ENCODE data around the gene FAM200C.

FAM200C gene

DNA sequence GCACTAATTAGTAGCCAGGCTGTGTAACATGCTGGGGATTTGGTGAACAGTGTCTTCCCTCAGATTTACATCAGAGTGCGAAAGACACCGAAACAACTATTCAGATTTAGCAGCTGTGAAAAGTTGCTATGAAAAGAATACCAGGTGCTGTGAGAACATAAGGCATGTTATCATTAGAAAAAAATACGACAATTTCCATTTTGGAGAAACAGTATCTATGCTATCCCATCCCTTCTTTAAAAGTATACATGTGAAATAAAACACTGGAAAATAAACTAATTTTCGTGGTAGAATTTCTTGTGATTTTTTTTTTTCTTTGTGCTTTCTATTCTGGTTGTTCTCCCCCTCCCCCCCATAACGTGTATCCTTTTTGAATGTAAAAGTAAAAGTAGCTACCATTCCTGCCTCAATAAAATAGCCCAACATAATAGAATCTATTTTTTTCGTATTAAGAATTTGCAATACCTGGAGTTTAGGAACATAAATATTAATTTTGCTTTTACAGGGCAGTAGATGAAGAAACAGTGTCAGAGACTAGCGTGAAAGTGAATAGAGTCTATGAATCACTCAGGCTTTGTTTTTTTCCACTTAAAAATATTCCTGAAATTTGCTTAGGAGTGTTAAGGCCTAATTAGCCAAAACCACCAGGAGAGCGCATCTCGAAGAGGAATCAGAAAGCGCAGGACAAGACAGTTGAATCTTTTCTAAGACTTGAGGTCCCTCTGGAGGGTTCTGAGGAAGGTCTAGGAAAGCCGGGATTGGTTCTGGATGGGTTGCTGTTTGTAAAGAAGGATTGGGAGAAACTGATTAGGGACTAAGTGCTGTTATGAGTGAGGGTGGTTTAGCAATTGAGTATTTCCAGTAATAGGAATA, 19.8 kb upstream of the FAM200C start:
- DNase-seq (ENCODE audit: low read depth): no peak

DNA sequence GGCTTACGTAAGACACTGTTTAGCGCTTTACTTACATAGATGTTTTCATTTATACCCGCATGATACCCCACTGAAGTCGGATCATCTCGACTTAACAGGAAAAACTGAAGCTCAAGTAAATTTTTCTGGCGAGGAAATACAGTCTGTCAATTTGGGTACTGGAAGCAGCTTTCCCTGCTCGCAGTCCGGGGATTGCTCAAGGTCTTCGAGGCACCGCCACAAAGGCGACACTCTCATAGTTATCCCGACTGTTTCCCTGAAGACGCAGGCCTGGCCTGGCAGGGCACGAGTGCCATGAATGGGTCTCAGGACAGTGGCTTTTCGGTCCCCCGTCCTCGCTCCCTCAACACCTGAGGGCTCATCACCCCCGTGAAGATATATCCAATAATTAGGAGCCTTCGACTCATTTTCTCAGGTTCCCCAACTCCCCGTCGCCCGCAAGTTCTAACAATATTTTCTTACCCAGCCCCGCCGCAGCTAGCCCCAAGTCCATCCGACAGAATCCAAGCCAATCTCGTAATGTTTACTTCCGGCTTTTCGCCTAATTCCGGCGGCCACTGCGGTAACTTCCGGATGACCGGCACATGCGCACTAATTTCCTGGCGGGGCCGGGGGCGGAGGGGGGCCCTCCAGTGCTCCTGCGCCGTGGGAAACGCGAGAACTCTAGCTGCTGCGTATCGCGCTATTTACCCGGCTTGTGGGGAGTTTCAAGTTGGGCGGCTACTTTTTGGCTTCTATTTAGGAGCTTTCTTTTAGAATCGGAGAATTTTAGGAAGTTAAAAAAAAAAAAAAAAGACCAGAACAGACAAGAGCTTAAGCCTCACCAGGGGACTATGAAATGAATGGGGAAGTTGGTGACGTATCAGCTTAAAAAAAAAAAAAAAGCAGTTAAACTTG, 19.0 kb upstream of the FAM200C start, which contains the start of gene SLU7:
SLU7 (minus strand) TSS at position 521 of the 897 bp plus-strand sequence. CDS start 3,787 bp downstream, outside the sequence.
- peak; percentile 77 for DNase-seq (ENCODE audit: low read depth)

DNA sequence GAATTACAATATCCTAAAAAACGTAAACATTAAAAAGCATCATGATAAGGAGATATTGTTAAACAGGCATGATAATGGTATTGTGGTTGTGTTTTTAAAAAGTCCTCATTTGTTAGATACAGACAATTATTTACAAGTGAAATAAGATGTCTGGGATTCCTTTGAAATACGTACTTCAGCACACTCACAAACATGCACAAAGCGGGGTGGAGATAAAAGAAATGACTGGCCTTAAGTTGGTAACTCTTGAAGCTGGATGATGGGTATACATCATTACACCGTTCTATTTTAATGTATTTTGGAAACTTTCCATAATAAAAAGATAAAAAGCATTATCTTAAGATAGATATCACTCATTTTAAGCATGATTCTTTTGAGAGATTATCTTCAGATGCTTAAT, 1.0 kb downstream of the FAM200C start:
- no peak for DNase-seq (ENCODE audit: low read depth)

DNA sequence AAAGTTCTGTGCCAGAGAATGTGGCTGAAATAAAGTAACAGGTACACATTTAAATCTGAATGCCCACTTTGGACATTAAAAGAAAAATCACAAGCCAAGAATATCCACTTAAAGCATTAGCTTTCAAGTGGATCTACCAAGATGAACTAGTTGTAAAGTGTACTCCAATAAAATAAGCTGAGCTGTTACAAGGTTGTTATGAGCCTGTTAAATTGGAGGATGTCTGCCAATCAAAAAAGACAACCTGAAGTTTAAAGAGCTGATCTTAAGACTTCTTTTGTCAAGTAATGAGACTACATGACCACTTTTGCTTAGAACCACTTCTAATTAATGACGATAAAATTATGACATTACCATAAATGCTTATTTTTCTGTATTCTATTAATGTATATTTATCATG, 2.4 kb downstream of the FAM200C start:
- DNase-seq (ENCODE audit: low read depth): no peak

DNA sequence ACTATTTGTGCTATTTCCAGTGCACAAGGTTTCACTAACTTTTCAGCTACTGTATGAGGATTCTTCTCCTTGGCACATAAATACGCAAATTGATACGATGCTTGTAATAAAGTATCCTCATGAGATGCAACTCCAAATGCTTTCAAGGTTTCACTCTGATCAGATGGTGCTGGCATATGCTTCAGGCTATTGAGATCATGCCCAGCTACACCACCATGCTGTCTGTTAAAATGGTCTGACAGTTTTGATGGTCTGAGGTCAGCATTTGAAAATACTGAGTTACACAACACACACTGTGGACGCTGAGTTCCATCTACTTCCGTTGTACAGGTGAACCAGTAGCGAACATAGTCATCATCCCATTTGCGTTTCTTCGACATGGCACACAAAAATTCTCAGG, 4.7 kb downstream of the FAM200C start:
- DNase-seq (ENCODE audit: low read depth): no peak

DNA sequence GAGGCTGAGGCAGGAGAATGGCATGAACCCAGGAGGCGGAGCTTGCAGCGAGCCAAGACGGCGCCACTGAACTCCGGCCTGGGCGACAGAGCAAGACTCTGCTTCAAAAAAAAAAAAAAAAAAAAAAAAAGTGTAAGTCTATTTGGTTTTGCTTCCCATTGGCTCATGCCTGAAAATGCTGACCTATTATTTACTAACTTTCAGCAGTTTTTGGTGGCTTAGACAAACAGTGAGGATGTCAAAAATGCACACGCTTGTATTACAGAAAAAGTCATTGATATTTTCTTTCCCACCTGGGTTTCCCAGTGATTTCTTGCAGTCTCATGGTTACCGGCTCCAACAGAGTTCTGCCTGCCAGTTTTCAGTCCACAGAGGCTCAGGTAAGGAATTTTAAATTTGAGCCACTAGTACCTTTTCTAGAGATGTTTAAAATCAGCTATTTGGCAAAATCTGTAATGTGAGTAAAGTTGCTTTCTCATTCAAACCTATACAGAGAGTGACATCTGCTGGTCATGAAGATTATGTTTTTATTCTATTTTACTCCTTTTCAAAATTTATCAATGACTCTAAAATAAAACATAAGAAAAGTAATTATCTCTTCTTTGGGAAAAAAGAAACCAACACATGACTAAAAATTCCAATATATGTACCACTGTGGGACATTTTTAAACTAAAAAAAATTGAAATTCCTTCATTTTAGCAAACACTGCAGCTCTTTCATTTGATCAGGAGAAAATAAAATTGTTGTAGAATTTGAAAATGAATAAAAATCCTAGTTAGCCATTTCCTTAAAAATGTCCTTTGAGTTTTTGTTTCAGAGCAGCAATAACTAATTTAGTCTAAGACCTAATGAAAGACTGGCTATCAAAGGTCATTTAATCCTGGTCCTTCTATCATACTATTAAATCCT, 8.8 kb downstream of the FAM200C start:
- DNase-seq (ENCODE audit: low read depth): no peak

DNA sequence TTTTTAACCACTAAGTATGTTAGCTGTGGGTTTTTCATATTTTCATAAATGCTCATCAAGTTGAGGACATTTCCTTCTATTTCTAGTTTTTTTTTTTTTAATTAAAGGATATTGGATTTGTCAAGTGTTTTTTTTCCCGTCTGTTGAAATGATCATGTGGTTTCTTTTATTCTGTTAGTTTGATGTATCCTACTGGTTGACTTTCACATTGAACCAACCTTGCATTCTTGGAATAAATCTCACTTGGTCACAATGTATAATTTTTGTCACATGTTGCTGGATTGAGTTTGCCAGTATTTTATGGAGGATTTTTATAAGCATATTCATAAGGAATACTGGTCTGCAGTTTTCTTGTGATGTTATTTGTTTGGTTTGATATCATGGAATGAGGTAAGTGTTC, 12.4 kb downstream of the FAM200C start:
- no peak for DNase-seq (ENCODE audit: low read depth)

DNA sequence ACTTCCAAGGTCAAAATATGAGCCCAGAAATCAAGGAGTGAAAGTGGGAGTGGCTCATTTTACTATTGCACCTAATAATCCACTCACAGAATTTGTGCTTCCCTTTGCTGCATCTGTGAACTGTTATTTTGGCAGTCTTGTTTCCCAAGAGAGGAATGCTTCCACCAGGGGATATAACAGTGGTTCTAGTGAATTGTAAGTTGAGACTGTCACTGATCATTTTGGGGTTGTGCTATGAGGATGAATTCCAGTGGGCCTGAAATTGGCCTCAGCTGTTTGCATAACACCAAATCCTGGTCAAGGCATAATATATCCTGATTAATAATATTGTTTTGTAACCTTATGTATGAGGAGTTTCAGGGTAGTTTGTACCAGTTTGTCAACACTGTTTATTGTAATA, 14.4 kb downstream of the FAM200C start:
- no peak for DNase-seq (ENCODE audit: low read depth)

DNA sequence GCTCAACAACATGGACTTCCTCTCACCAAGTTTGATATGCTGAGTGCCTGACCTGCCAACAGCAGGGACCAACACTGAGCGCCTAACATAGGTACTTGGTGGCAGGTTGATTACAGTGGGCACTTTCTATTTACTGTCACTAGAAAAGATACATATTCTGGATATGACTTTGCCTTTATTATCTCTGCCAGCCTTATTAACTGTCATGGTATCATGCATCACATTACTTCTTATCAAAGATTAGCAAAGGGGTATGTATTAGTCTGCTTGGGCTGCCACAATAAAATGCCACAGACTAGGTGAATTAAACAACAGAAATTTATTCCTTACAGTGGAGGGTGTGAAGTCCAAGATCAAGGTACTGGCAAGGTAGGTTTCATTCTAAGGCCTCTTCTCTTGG, 15.2 kb downstream of the FAM200C start:
- DNase-seq (ENCODE audit: low read depth): no peak

DNA sequence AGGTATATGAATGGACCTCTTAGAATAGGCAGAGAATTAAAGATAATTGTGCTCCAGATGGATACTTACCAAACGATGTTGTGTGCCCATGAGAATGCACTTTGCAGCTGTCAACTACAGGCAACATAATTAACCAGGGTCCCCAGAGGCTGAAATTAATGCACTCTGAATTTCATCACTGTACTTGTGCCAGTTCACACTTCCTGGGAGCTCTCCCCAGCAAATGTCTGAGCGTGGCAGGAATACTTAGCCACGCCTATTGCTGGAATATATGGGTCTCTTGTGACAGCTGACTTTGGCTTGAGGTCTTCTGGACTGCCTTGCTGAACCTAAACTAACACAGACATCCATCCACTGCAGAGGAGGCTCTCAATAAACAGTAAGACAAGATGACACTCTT, 17.5 kb downstream of the FAM200C start:
- no peak for DNase-seq (ENCODE audit: low read depth)

DNA sequence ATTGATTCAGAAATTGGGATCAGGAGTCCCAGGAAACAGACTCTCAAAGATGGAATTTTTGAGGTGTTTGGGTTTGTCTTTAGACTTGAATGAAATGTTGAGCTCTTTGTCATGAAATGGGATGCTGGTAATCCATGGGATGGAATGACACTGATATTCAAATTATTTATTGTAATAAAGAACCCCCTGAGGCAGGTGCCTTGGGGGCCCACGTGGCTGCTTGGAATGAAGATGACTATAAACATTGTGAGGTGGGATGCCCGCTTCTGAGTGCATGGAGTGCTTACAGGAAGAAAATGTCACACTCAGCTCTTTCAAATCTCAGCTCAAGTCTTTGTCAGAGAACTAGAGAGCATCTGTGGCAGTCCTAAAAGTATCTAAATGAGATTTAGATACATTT, 19.8 kb downstream of the FAM200C start:
- no peak for DNase-seq (ENCODE audit: low read depth)

DNA sequence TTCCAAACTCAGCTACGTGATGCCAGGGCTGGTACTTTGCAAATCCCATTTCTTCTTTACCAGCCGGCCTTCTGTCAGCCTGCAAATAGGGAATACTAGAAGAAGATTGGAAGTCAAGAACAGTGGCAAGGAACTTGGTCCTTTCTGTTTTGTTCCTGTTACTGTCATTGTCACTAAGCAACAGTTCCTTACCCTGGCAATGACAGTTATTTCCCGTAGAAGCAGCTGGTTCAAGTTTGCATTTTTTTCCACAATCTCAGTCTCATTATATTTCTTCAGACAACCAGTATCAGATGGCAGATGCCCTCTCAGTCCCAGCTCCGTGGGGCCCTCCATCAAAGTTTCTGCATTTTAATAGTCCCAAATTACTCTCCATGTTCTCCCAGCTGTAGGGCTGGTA, 20.3 kb downstream of the FAM200C start:
- DNase-seq (ENCODE audit: low read depth): no peak

DNA sequence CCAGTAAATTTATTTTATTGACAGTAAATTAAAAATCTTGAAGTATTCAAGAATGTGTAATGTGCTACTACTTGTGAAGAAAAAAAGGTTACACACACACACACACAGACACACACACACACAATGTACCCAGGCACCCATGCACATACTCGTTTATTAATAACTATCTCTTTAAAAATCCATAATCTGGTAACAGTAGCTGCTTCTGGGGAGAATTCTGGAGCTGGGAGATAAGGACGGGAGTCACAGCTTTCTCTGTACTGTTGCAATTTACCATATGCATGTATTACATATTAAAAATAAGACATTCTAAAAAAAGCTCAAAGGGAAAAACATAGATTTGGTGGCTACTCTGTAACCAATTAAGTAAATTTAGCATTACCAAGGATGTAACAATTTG, 21.5 kb downstream of the FAM200C start:
- no peak for DNase-seq (ENCODE audit: low read depth)

DNA sequence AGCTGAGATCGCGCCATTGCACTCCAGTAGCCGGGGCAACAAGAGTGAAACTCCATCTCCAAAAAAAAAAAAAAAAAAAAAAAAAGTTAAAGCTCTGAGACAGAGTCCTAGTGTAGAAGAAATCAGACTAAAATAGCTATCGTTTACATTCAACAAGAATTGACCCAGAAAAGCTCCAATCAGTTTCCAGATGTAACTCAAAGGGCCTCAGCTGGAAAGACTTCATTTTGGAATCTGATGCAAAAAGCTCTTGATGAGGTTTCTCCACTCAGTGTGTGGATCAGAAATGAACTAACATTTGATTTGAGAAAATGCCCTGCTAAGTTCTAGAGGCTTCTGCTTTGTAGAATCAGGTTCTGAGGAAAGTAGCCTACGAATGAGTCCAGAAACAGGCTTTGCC, 22.2 kb downstream of the FAM200C start:
- no peak for DNase-seq (ENCODE audit: low read depth)

DNA sequence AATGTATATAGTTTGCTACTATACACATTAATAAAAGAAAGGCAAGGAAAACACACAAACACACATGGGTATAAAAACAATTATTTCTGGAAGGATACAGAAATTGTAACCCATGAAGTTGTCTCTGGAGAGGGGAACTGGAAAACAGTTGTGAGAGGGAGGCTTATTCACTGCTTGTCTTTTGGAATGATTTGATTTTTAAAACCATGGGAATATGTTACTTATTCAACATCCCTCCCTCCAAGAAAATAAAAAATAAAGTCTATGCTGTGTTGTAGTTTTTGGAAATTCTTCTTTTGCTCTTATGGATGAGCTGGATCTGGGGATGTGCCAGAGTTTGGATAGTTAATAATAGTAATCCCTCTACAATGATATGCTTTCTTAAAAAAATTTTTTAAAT, 23.4 kb downstream of the FAM200C start:
- no peak for DNase-seq (ENCODE audit: low read depth)

DNA sequence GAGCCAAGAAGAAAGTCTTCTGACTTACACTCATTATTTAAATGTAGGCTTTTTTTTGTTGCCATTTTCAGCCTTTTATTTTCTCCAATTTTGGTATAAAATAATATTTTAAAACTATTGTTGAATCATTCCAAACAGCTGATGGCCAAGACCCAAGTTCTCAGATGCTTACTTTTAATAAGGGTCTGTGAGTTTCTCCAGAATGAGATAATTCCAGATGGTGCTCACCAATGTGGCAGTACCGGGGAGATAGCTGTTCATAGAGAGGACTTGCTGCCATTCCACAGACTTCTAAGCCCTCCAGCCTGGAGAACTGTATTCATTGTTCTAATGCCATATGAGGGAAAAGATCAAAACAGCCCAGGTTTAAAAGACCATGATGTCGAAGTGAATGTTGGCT, 24.2 kb downstream of the FAM200C start:
- DNase-seq (ENCODE audit: low read depth): no peak

DNA sequence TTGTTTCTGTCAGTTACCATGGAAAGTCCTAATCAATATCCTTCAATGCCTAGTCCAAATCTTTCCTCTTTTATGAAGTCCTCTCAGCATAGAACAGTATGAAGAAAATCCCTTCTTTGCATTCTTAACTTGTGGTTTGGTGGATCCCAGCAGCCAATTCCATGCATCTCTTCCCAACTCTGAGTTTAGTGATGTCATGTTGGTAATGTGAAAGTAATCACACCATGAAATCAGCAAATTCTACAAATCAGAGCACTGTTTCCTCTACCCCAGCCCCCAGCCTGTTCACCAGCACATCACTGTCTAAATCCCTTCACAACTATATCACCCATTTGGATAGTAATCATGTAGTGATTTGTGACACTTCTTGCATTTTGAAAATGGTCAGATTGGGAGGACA, 24.7 kb downstream of the FAM200C start:
- no peak for DNase-seq (ENCODE audit: low read depth)

DNA sequence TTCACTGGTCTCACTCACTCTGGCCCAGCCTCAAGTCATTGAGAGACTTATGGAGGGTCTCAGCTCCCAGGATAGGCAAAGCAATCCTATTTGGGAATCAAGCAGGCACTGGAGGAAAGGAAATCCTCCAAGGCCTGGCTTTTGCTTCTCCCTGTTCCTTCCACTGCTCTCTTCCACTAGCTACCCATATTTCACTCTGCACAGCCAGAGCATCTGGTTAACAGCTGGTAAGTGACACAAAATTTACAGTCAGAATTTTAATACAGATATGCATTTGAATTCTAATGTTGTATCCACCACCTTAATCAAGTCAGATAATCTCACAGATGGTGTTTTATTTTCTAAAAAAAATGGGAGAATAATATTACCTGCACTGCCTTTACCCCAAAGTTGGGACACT, 28.6 kb downstream of the FAM200C start:
- no peak for DNase-seq (ENCODE audit: low read depth)

DNA sequence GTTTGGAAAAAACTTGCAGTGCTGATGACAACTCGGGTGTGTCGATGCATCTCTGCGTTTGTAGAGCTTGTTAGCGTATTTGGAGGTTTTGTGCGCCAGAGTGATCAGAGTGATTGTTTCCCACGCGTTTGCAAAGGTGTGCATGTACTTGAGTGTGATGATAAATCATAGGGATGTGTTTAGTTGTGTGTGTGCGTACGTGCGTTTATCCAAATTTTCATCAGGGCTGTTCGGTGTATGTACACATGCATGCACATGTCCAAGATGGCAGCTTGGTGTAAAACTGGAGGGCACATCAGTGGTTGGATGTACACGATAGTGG, 29.2 kb downstream of the FAM200C start:
- no peak for DNase-seq (ENCODE audit: low read depth)

DNA sequence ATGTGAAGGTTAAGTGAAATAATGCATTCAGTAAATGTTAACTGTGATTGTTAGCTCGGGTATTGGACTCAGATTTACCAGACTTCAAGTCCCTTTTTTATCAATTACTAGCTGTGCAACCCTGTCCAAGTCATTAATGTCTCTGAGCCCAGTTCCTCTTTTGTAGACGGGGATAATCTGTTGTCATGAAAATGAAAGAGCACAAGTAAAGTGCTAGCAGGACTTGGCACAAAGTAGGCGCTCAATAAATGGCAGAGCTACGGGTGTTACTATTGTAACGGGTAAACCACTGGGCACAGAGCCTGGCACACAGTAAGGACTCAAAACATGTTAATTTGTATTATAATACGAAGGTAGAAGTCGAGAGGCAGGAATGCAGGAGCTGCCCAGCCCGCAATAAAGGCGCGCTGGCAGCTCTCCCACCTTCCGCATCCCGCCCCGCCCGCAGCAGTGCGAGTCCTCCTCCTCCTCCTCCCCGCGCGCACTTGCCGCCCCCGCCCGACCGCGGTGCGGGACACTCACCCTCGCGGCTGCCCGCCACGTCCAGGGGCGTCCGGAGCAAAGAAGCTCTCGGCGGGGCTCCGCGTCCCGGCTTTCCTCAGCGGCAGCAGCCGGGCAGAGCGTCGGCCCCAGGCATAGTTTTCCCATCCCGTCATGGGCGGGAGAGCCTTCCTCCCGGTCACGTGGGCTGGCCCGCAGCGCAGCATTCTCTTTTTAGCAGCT, 29.7 kb downstream of the FAM200C start, which contains the start of gene C1QTNF2:
C1QTNF2 (minus strand) TSS at position 637 of the 723 bp plus-strand sequence. CDS start 15,615 bp downstream, outside the sequence.
- no peak for DNase-seq (ENCODE audit: low read depth)

DNA sequence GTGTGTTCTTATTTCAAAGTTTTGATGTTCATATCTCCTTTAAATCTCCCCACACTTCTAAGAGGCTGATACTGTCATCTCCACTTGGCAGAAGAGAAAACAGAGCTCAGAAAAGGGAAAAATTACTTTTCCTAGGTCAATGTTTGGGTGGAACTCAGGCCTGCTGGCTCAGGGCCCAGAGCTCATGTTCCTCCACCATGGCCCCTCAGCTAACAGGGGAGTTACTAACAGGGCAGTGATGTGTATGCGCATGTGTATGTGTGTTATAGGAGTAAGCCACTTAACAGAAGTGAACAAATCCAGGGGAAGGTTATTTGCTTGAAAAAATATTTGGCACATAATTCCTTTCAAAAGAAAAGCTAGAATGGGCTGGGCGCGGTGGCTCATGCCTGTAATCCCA, 32.0 kb downstream of the FAM200C start:
- DNase-seq (ENCODE audit: low read depth): no peak

All from CMK (cell line).